ENCODE data around the gene UBALD1.

DNA sequence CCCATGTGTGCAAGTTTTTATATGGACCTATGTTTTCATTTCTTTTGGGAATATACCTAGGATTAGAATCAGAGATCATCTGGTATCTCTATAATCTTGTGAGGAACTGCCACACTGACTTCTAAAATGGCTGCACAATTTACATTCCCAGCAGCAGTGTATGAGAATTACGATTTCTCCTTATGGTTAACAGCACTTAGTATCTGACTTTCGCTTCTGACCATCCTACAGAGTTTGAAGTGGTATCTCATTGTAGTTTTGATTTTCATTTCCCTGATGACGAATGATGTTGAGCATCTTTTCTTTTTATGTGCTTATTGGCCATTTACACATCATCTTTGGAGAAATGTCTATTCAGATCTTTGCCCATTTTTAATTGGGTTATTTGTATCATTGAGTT is 48.5 kb downstream of the UBALD1 start:
- TF ChIP-seq RFX5 (IDR thresholded peaks at IDR 0.05; ENCODE audit: low read depth, low read length) (no peak), POLR2AphosphoS5 (IDR thresholded peaks at IDR 0.05; ENCODE audit: control insufficient read depth, insufficient read depth, low read depth, low read length) (no peak), HDAC6 (IDR thresholded peaks at IDR 0.05; ENCODE audit: low read depth, low read length) (no peak), HDGF (IDR thresholded peaks at IDR 0.05) (no peak), SMARCA5 (IDR thresholded peaks at IDR 0.05) (no peak), EP300 (IDR thresholded peaks at IDR 0.05; ENCODE audit: low read length) (no peak), ZBTB8A (IDR thresholded peaks at IDR 0.05; ENCODE audit: partially characterized antibody) (no peak), CHD2 (IDR thresholded peaks at IDR 0.05; ENCODE audit: low read depth, low read length) (no peak), ZNF174 (CRISPR knock-in tag; IDR thresholded peaks at IDR 0.05) (no peak), NFIC (IDR thresholded peaks at IDR 0.05) (no peak), MAFK (IDR thresholded peaks at IDR 0.05; ENCODE audit: low read length) (no peak), POLR2A (conservative IDR thresholded peaks at IDR 0.05) (no peak)
